CD4-positive, alpha-beta T cell (primary cell): ENCODE measurements around the gene LRRC47. TPM values are rescaled to one million over a fixed set of nuclear protein-coding genes. Genes with fewer than 3 reads are reported as not detected.

Experiments
- ATAC-seq: fragments of 200-7000 bp; cut with Tn5 transposase; one replicate; pipeline ENCODE4 v1.10.0; 2022; ENCODE audit warnings: mild to moderate bottlenecking; ENCODE audit not compliant: poor library complexity
- CTCF ChIA-PET: fragments of 350-600 bp; sonication (Branson Sonifier 250); formaldehyde crosslinking; loops from one replicate; lab custom pipeline; 2021; ENCODE audit warnings: antibody characterized with exemption, inconsistent platforms; lab: Charles Lee
- POLR2A ChIA-PET: fragments of 350-600 bp; sonication (Branson Sonifier 250); formaldehyde crosslinking; loops from one replicate; lab custom pipeline; 2021; ENCODE audit warnings: antibody characterized with exemption, inconsistent platforms; lab: Charles Lee
- DNase-seq, 14 experiments: peaks; one replicate each; pipeline ENCODE4 v3.0.0-alpha.2; 2013 to 2020; ENCODE audit warnings: mixed read lengths in 2 of 14
- H3K27ac ChIP-seq, 2 donors: one replicate each; pipeline versions ENCODE4 v1.5.1 to v1.7.0; 2013; ENCODE audit warnings: low read length in 2 of 2, low read depth in 1 of 2, mild to moderate bottlenecking in 1 of 2
- H3K27me3 ChIP-seq, 2 experiments: 1 replicate in 1 of 2; 2 replicates in 1 of 2; pipeline versions ENCODE4 v1.6.1 to v1.7.0; 2013; ENCODE audit warnings: low read length in 2 of 2, control low read depth in 1 of 2, mild to moderate bottlenecking in 1 of 2, moderate library complexity in 1 of 2; ENCODE audit not compliant: insufficient read depth in 2 of 2, control insufficient read depth in 1 of 2
- H3K36me3 ChIP-seq: one replicate; pipeline ENCODE4 v1.6.1; 2013; ENCODE audit warnings: low read length, control low read depth; ENCODE audit not compliant: insufficient read depth
- H3K4me1 ChIP-seq: one replicate; pipeline ENCODE4 v1.6.1; 2013; ENCODE audit warnings: low read length, control low read depth; ENCODE audit not compliant: insufficient read depth
- H3K4me3 ChIP-seq: one replicate; pipeline ENCODE4 v1.5.1; 2013; ENCODE audit warnings: mild to moderate bottlenecking, low read length, moderate library complexity
- H3K9me3 ChIP-seq, 2 experiments: 1 replicate in 1 of 2; 2 replicates in 1 of 2; pipeline versions ENCODE4 v1.6.1 to v1.7.0; 2013; ENCODE audit warnings: low read length in 2 of 2, mild to moderate bottlenecking in 2 of 2, control low read depth in 1 of 2, moderate library complexity in 1 of 2; ENCODE audit not compliant: control insufficient read depth in 1 of 2, insufficient read depth in 1 of 2
- H3K27ac Mint-ChIP-seq: one replicate; pipeline ENCODE4 v1.8.0; 2020; ENCODE audit warnings: mixed read lengths
- H3K27me3 Mint-ChIP-seq: one replicate; pipeline ENCODE4 v1.8.0; 2021; ENCODE audit warnings: mixed read lengths
- H3K36me3 Mint-ChIP-seq: one replicate; pipeline ENCODE4 v1.8.0; 2021; ENCODE audit warnings: low read depth, mixed read lengths
- H3K4me1 Mint-ChIP-seq: one replicate; pipeline ENCODE4 v1.8.0; 2021; ENCODE audit warnings: low read depth, mixed read lengths
- H3K4me3 Mint-ChIP-seq: one replicate; pipeline ENCODE4 v1.8.0; 2020; ENCODE audit warnings: mild to moderate bottlenecking, mixed read lengths
- H3K9me3 Mint-ChIP-seq: one replicate; pipeline ENCODE4 v1.8.0; 2020; ENCODE audit warnings: mixed read lengths
- CTCF ChIP-seq: fragments of 200-600 bp; IDR thresholded peaks from one replicate; pipeline ENCODE4 v1.8.0; 2022; ENCODE audit warnings: antibody characterized with exemption, mild to moderate bottlenecking
- intact Hi-C, 2 experiments: fragments of 100-400 bp; cut with DNase I in 1 of 2; cut with micrococcal nuclease in 1 of 2; formaldehyde crosslinking; loops; one replicate each; pipeline versions ENCODE4 v1.15.1 to v1.9.0; 2023 to 2025; cut with DNase I, micrococcal nuclease
- total RNA-seq, 174 experiments: library from RNA in 2 of 174; stranded (reverse) in 2 of 174; gene quantifications; one replicate each; pipeline ENCODE4 v1.2.3 and lab custom pipeline; 2021 to 2026

Gene LRRC47
- total RNA-seq, 2 experiments from 2014 or later = 30.1 to 32.0 TPM

- CTCF ChIA-PET = interaction anchor here (1.6 kb wide), 1 partner anchor 12 kb away, joined by 9 read pairs; no protein-coding TSS in a partner anchor
Observed at GRCh38 chr1:3787745-3788605, 8.3 kb downstream of the LRRC47 start.

GRCh38 chr1:3787349-3787715 is 9.0 kb downstream of the LRRC47 start:
- no peaks in the 10 kb centered on the region for H3K27me3 Mint-ChIP-seq
- intact Hi-C loops = no loop called here
- Histone ChIP-seq H3K27ac (no peak overlapping the region), H3K4me1 (peaks cover 38% of the 10 kb centered on the region), H3K9me3 (no peaks in the 10 kb centered on the region), H3K4me3 (no peak overlapping the region), H3K27me3 (no peaks in the 10 kb centered on the region), H3K36me3 (peaks cover 68% of the 10 kb centered on the region)
- H3K27ac Mint-ChIP-seq = peak overlapping the region; percentile 30
- peaks cover 65% of the 10 kb centered on the region for H3K36me3 Mint-ChIP-seq
- H3K4me3 Mint-ChIP-seq = no peak overlapping the region
- H3K4me1 Mint-ChIP-seq = peaks cover 10% of the 10 kb centered on the region
- ChIA-PET CTCF (interaction anchor here (1.6 kb wide), 1 partner anchor 12 kb away, joined by 9 read pairs; no protein-coding TSS in a partner anchor), POLR2A (no interaction called here)
- no peak for TF ChIP-seq CTCF
- no peaks in the 10 kb centered on the region for H3K9me3 Mint-ChIP-seq
- peak in 7 of 14 experiments; percentile 18 to 72 (median 34) for DNase-seq
- ATAC-seq = peak; percentile 73

More at GRCh38 chr1:3787745-3788605, 8.3 kb downstream of the LRRC47 start:
- intact Hi-C loops = no loop called here
- no peak overlapping the region for H3K4me3 Mint-ChIP-seq
- Histone ChIP-seq H3K27ac (no peak overlapping the region), H3K9me3 (no peaks in the 10 kb centered on the region), H3K27me3 (no peaks in the 10 kb centered on the region), H3K4me1 (peaks cover 38% of the 10 kb centered on the region), H3K36me3 (peaks cover 62% of the 10 kb centered on the region), H3K4me3 (no peak overlapping the region)
- ATAC-seq (peak; percentile 35), DNase-seq (no peak)
- H3K27ac Mint-ChIP-seq = peak overlapping the region; percentile 30
- POLR2A ChIA-PET = no interaction called here
- peaks cover 16% of the 10 kb centered on the region for H3K4me1 Mint-ChIP-seq
- TF ChIP-seq CTCF = no peak
- no peaks in the 10 kb centered on the region for H3K27me3 Mint-ChIP-seq
- H3K36me3 Mint-ChIP-seq = peaks cover 65% of the 10 kb centered on the region
- H3K9me3 Mint-ChIP-seq = no peaks in the 10 kb centered on the region

GRCh38 chr1:3786468-3787348 is 9.6 kb downstream of the LRRC47 start:
- Mint-ChIP-seq H3K36me3 (peaks cover 65% of the 10 kb centered on the region), H3K27me3 (no peaks in the 10 kb centered on the region), H3K4me3 (no peak overlapping the region), H3K27ac (peak overlapping the region; percentile 30), H3K9me3 (no peaks in the 10 kb centered on the region), H3K4me1 (peaks cover 4% of the 10 kb centered on the region)
- ChIA-PET CTCF (interaction anchor here (1.6 kb wide), 1 partner anchor 11 kb away, joined by 9 read pairs; no protein-coding TSS in a partner anchor), POLR2A (no interaction called here)
- DNase-seq = no peak
- Histone ChIP-seq H3K27ac (no peak overlapping the region), H3K4me3 (no peak overlapping the region), H3K27me3 (no peaks in the 10 kb centered on the region), H3K9me3 (no peaks in the 10 kb centered on the region), H3K4me1 (peaks cover 38% of the 10 kb centered on the region), H3K36me3 (peaks cover 68% of the 10 kb centered on the region)
- ATAC-seq = no peak
- intact Hi-C loops = no loop called here
- TF ChIP-seq CTCF = no peak
